Type B pancreatic cell (in vitro differentiated cells): ENCODE measurements around the gene MBD6. TPM values are rescaled to one million over a fixed set of nuclear protein-coding genes. Genes with fewer than 3 reads are reported as not detected.
"Not testable (repeated sequence)": the region's sequence is repeated elsewhere in the genome, so short reads cannot be mapped to it uniquely, and the experiment has no call there.

Experiments
- DNase-seq: peaks from one replicate; pipeline ENCODE4 v3.0.0; 2021; ENCODE audit warnings: mixed read lengths; ENCODE audit not compliant: unreplicated experiment; ENCODE audit errors: extremely low spot score
- H3K27ac Mint-ChIP-seq: 2 replicates; pipeline ENCODE4 v1.8.0; 2021; ENCODE audit warnings: mild to moderate bottlenecking, mixed read lengths
- H3K27me3 Mint-ChIP-seq: 2 replicates; pipeline ENCODE4 v1.8.0; 2021; ENCODE audit warnings: mixed read lengths
- H3K36me3 Mint-ChIP-seq: 2 replicates; pipeline ENCODE4 v1.8.0; 2021; ENCODE audit warnings: mixed read lengths
- H3K4me1 Mint-ChIP-seq: one replicate; pipeline ENCODE4 v1.8.0; 2021; ENCODE audit warnings: mixed read lengths; ENCODE audit not compliant: unreplicated experiment
- H3K4me3 Mint-ChIP-seq: 2 replicates; pipeline ENCODE4 v1.8.0; 2021; ENCODE audit warnings: mild to moderate bottlenecking, mixed read lengths
- H3K9me3 Mint-ChIP-seq: 2 replicates; pipeline ENCODE4 v1.8.0; 2021; ENCODE audit warnings: mixed read lengths
- CTCF ChIP-seq: fragments of 200-600 bp; sonication (generic); conservative IDR thresholded peaks from 2 replicates; pipeline ENCODE4 v1.5.0; 2021; ENCODE audit warnings: antibody characterized with exemption, mild to moderate bottlenecking
- total RNA-seq: library from RNA; stranded (reverse); gene quantifications from 2 replicates; pipeline ENCODE4 v1.2.1, GENCODE V29; 2021; ENCODE audit warnings: low replicate concordance

Gene MBD6
- total RNA-seq, 1 donor from 2014 or later: 94.7 TPM

DNA sequence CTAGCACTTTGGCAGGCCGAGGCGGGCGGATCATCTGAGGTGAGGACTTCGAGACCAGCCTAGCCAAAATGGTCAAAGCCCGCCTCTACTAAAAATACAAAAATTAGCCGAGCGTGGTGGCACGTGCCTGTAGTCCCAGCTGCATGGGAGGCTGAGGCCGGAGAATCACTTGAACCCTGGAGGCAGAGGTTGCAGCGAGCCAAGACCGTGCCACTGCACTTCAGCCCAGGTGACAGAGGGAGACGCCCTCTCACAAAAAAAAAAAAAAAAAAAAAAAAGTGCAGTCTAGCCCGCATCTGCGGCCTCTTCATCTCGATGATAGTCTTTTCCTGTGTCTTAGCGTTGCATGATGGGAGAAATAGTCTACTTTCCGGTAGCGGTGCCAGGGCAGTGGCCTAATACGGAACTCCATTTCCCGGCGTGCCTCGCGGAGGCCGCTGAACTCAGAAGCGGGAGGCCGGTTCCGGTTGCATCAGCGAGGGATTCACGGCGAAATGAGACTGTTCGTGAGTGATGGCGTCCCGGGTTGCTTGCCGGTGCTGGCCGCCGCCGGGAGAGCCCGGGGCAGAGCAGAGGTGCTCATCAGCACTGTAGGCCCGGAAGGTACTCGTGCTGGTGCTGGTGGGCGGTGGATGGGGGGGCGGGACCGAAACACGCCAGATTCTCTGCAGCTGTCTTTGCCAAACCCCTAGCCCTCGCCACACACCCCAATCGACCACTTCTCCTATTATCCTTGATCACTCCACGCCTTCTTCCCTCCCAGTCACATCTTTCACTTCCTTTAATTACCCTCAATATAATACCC is 34.8 kb upstream of the MBD6 start, which contains the start of gene MARS1:
MARS1 (plus strand) TSS at position 472 of the 805 bp plus-strand sequence; CDS start at position 495, 23 bp downstream.
- TF ChIP-seq CTCF: no peak
- H3K9me3 Mint-ChIP-seq: no peaks in the 10 kb centered on the region
- DNase-seq: peak; percentile 90
- H3K4me3 Mint-ChIP-seq: peak within 1 kb of the TSS; percentile 100
- H3K27me3 Mint-ChIP-seq: peaks cover 6% of the 10 kb centered on the region
- peak within 1 kb of the TSS; percentile 92 for H3K27ac Mint-ChIP-seq
- peaks cover 21% of the 10 kb centered on the region for H3K36me3 Mint-ChIP-seq
- peaks cover 20% of the 10 kb centered on the region for H3K4me1 Mint-ChIP-seq

GRCh38 chr12:57488402-57489156 is 34.0 kb upstream of the MBD6 start:
- TF ChIP-seq CTCF: no peak
- no peak for DNase-seq
- H3K27me3 Mint-ChIP-seq: no peaks in the 10 kb centered on the region
- H3K4me1 Mint-ChIP-seq: peaks cover 13% of the 10 kb centered on the region
- H3K9me3 Mint-ChIP-seq: no peaks in the 10 kb centered on the region
- peak overlapping the region; percentile 100 for H3K4me3 Mint-ChIP-seq
- peaks cover 24% of the 10 kb centered on the region for H3K36me3 Mint-ChIP-seq
- H3K27ac Mint-ChIP-seq: peak overlapping the region; percentile 92

GRCh38 chr12:57489157-57489641 is 33.4 kb upstream of the MBD6 start:
- H3K27ac Mint-ChIP-seq: peak overlapping the region; percentile 92
- H3K4me1 Mint-ChIP-seq: peaks cover 13% of the 10 kb centered on the region
- H3K4me3 Mint-ChIP-seq: peak overlapping the region; percentile 100
- TF ChIP-seq CTCF: no peak
- DNase-seq: no peak
- H3K9me3 Mint-ChIP-seq: no peaks in the 10 kb centered on the region
- H3K36me3 Mint-ChIP-seq: peaks cover 24% of the 10 kb centered on the region
- no peaks in the 10 kb centered on the region for H3K27me3 Mint-ChIP-seq

GRCh38 chr12:57490126-57490525 is 32.5 kb upstream of the MBD6 start:
- TF ChIP-seq CTCF: no peak
- no peak overlapping the region for H3K4me3 Mint-ChIP-seq
- H3K36me3 Mint-ChIP-seq: peaks cover 24% of the 10 kb centered on the region
- H3K27me3 Mint-ChIP-seq: no peaks in the 10 kb centered on the region
- no peak for DNase-seq
- H3K4me1 Mint-ChIP-seq: peaks cover 13% of the 10 kb centered on the region
- H3K27ac Mint-ChIP-seq: no peak overlapping the region
- H3K9me3 Mint-ChIP-seq: no peaks in the 10 kb centered on the region

DNA sequence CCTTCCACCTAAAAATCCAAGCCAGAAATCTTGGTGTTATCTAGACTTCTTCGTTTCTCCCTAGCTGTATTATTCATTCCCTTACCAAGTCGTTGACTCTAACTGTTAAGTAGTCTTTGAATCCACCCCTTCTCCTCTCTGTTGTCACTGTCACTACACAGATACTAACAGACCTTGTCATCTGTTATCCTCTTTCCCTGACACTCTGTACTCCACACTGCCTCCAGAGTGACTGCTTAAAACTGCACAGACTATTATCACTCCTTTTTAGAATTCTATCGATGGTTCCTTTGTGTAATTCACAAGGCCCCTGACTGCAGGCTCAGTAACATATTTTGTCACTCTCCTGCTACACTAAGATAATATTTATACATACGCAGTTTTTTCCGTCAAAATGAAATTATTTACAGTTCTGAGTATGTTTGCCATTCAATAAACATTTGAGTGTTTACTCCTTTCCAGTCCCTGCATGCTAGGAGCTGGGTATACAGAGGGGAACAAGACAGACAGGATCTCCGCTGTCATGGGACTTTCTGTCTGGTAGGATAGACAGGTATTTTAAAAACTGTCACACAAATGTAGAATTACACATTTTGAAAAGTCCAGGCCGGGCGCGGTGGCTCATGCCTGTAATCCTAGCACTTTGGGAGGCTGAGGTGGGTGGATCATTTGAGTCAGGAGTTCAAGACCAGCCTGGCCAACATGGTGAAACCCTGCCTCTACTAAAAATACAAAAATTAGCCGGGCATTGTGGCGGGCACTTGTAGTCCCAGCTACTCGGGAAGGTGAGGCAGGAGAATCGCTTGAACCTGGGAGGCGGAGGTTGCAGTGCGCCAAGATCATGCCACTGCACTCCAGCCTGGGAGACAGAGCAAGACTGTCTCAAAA is 31.0 kb upstream of the MBD6 start:
- no peak for DNase-seq
- peak overlapping the region; percentile 59 for H3K4me3 Mint-ChIP-seq
- no peaks in the 10 kb centered on the region for H3K27me3 Mint-ChIP-seq
- peaks cover 13% of the 10 kb centered on the region for H3K4me1 Mint-ChIP-seq
- H3K27ac Mint-ChIP-seq: peak overlapping the region; percentile 58
- H3K36me3 Mint-ChIP-seq: peaks cover 24% of the 10 kb centered on the region
- TF ChIP-seq CTCF: peak; percentile 44
- H3K9me3 Mint-ChIP-seq: no peaks in the 10 kb centered on the region

DNA sequence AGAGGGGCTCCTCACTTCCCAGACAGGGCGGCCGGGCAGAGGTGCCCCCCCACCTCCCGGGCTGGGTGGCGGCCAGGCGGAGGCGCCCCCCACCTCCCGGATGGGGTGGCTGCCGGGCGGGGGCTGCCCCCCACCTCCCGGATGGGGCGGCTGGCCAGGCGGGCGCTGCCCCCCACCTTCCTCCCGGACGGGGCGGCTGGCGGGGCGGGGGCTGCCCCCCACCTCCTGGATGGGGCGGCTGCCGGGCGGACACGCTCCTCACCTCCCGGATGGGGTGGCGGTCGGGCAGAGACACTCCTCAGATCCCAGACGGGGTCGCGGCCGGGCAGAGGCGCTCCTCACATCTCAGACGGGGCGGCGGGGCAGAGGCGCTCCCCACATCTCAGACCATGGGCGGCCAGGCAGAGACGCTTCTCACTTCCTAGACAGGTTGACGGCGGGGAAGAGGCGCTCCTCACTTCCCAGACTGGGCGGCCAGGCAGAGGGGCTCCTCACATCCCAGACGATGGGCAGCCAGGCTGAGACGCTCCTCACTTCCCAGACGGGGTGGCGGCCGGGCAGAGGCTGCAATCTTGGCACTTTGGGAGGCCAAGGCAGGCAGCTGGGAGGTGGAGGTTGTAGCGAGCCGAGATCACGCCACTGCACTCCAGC is 27.4 kb upstream of the MBD6 start:
- not testable (repeated sequence) for H3K27me3 Mint-ChIP-seq, H3K27ac Mint-ChIP-seq, DNase-seq, H3K9me3 Mint-ChIP-seq, H3K4me3 Mint-ChIP-seq, H3K4me1 Mint-ChIP-seq
- H3K36me3 Mint-ChIP-seq: peaks cover 34% of the 10 kb centered on the region
